IMR-90 (cell line): Measurements from ENCODE around the gene CLK1. TPM values are rescaled to one million over a fixed set of nuclear protein-coding genes. Genes with fewer than 3 reads are reported as not detected.

Experiments
- ATAC-seq: fragments of 200-7000 bp; cut with Tn5 transposase; 2 replicates; pipeline ENCODE4 v1.9.1; 2020; ENCODE audit warnings: low read depth, mild to moderate bottlenecking, moderate library complexity
- BruUV-seq: library from RNA; stranded (reverse); fragments of 400-500 nt; replicated peaks from 2 replicates; lab custom pipeline; 2021; lab: Mats Ljungman, UMichigan
- CTCF ChIA-PET: fragments of 300-600 bp; formaldehyde crosslinking; extraction: SDS; loops from one replicate; lab custom pipeline; 2021; ENCODE audit warnings: antibody characterized with exemption; lab: Yijun Ruan, JAX
- POLR2A ChIA-PET: fragments of 300-600 bp; sonication (Branson Sonifier 250); formaldehyde crosslinking; loops from one replicate; lab custom pipeline; 2022; ENCODE audit warnings: antibody characterized with exemption; ENCODE audit not compliant: unreplicated experiment; lab: Charles Lee
- DNase-seq: peaks from one replicate; pipeline ENCODE4 v3.0.0; 2013
- H2AFZ ChIP-seq: replicated peaks from 2 replicates; pipeline ENCODE3; 2013; ENCODE audit warnings: low read length, mild to moderate bottlenecking; ENCODE audit not compliant: poor library complexity
- H2AK5ac ChIP-seq: 2 replicates; pipeline ENCODE4 v1.6.1; 2013; ENCODE audit warnings: low read depth, low read length, inconsistent platforms
- H2AK9ac ChIP-seq: replicated peaks from 2 replicates; pipeline ENCODE3; 2013; ENCODE audit warnings: mild to moderate bottlenecking, low read depth, low read length, moderate library complexity; ENCODE audit not compliant: poor library complexity
- H2BK120ac ChIP-seq: 2 replicates; pipeline ENCODE4 v1.6.1; 2013; ENCODE audit warnings: low read depth, low read length, inconsistent platforms
- H2BK15ac ChIP-seq: 3 replicates; pipeline ENCODE4 v1.6.1; 2013; ENCODE audit warnings: low read depth, low read length, inconsistent platforms
- H2BK20ac ChIP-seq: 2 replicates; pipeline ENCODE4 v1.6.1; 2013; ENCODE audit warnings: low read depth, mild to moderate bottlenecking, inconsistent platforms, low read length, moderate library complexity
- H2BK5ac ChIP-seq: 2 replicates; pipeline ENCODE4 v1.6.1; 2013; ENCODE audit warnings: mild to moderate bottlenecking, low read depth, low read length, inconsistent platforms; ENCODE audit not compliant: poor library complexity, severe bottlenecking
- H3K14ac ChIP-seq: replicated peaks from 2 replicates; pipeline ENCODE4 v1.6.1; 2013; ENCODE audit warnings: low read depth, low read length, inconsistent platforms
- H3K18ac ChIP-seq: 2 replicates; pipeline ENCODE4 v1.6.1; 2013; ENCODE audit warnings: low read depth, low read length, control low read depth
- H3K23ac ChIP-seq: 2 replicates; pipeline ENCODE4 v1.6.1; 2013; ENCODE audit warnings: low read depth, low read length, inconsistent platforms
- H3K27ac ChIP-seq: 2 replicates; pipeline ENCODE4 v1.5.1; 2013; ENCODE audit warnings: mild to moderate bottlenecking, control low read depth, low read length; ENCODE audit not compliant: insufficient read depth
- H3K27me3 ChIP-seq: 2 replicates; pipeline ENCODE4 v1.6.1; 2013; ENCODE audit warnings: low read length; ENCODE audit not compliant: control insufficient read depth, insufficient read depth
- H3K36me3 ChIP-seq: 2 replicates; pipeline ENCODE4 v1.6.1; 2013; ENCODE audit warnings: low read length, mixed read lengths; ENCODE audit not compliant: control insufficient read depth, insufficient read depth
- H3K4ac ChIP-seq: 2 replicates; pipeline ENCODE4 v1.6.1; 2013; ENCODE audit warnings: low read depth, low read length, inconsistent platforms
- H3K4me1 ChIP-seq: 2 replicates; pipeline ENCODE4 v1.6.1; 2013; ENCODE audit warnings: low read length, mixed read lengths; ENCODE audit not compliant: control insufficient read depth, insufficient read depth
- H3K4me2 ChIP-seq: 2 replicates; pipeline ENCODE4 v1.6.1; 2013; ENCODE audit warnings: low read depth, mild to moderate bottlenecking, control low read depth, low read length, moderate library complexity
- H3K4me3 ChIP-seq: 2 replicates; pipeline ENCODE4 v1.5.1; 2013; ENCODE audit warnings: low read depth, mild to moderate bottlenecking, control low read depth, low read length, moderate library complexity; ENCODE audit not compliant: insufficient read depth
- H3K56ac ChIP-seq: 2 replicates; pipeline ENCODE4 v1.6.1; 2013; ENCODE audit warnings: low read length, inconsistent platforms; ENCODE audit not compliant: insufficient read depth; ENCODE audit errors: extremely low read depth
- H3K79me1 ChIP-seq, 2 experiments: 2 replicates each; pipeline ENCODE4 v1.6.1; 2013; ENCODE audit warnings: low read length in 2 of 2, inconsistent platforms in 1 of 2, low read depth in 1 of 2
- H3K9ac ChIP-seq: 2 replicates; pipeline ENCODE4 v1.6.1; 2013; ENCODE audit warnings: low read depth, low read length, control low read depth
- H3K9me1 ChIP-seq: 2 replicates; pipeline ENCODE4 v1.6.1; 2013; ENCODE audit warnings: low read length, inconsistent platforms; ENCODE audit not compliant: insufficient read depth
- H3K9me3 ChIP-seq: 2 replicates; pipeline ENCODE4 v1.6.1; 2013; ENCODE audit warnings: low read length; ENCODE audit not compliant: control insufficient read depth, insufficient read depth
- H4K20me1 ChIP-seq: 2 replicates; pipeline ENCODE4 v1.6.1; 2013; ENCODE audit warnings: low read length, inconsistent platforms; ENCODE audit not compliant: insufficient read depth
- H4K5ac ChIP-seq: 2 replicates; pipeline ENCODE4 v1.6.1; 2013; ENCODE audit warnings: mild to moderate bottlenecking, low read depth, low read length, control low read depth
- H4K8ac ChIP-seq, 2 experiments: 2 replicates each; pipeline ENCODE4 v1.6.1; 2013; ENCODE audit warnings: low read depth in 2 of 2, low read length in 2 of 2, control low read depth in 1 of 2, inconsistent platforms in 1 of 2
- H4K91ac ChIP-seq: 2 replicates; pipeline ENCODE4 v1.6.1; 2013; ENCODE audit warnings: low read depth, low read length, inconsistent platforms; ENCODE audit not compliant: insufficient read depth
- MAFK ChIP-seq: IDR thresholded peaks from 2 replicates; pipeline ENCODE4 v1.6.1; 2012; ENCODE audit warnings: low read depth, low read length, improper control_type of control experiment
- RCOR1 ChIP-seq: IDR thresholded peaks from 2 replicates; pipeline ENCODE4 v1.6.1; 2012; ENCODE audit warnings: mild to moderate bottlenecking, low read length, improper control_type of control experiment; ENCODE audit not compliant: insufficient replicate concordance
- dilution Hi-C: fragments of 300-500 bp; cut with HindIII; formaldehyde crosslinking; loops from one replicate; pipeline ENCODE4 v1.14.3; 2018; ENCODE audit warnings: low sequenced_read_pairs; ENCODE audit not compliant: unreplicated experiment
- in situ Hi-C: fragments of 300-500 bp; cut with MboI; formaldehyde crosslinking; loops from 3 replicates; pipeline ENCODE4 v1.14.3; 2019; ENCODE audit warnings: low sequenced_read_pairs, inconsistent platforms, mixed read lengths
- intact Hi-C: fragments of 100-400 bp; cut with micrococcal nuclease; formaldehyde crosslinking; loops from 2 replicates; pipeline ENCODE4 v1.10.0; 2022
- polyA plus RNA-seq, 3 experiments: library from polyadenylated mRNA; depleted of rRNA; stranded (reverse); fragments of >200 nt; gene quantifications; 2 replicates each; pipeline ENCODE4 v1.2.3, GENCODE V29; 2012; ENCODE audit warnings: low replicate concordance in 1 of 3
- total RNA-seq: library from RNA; depleted of rRNA; stranded (reverse); fragments of >200 nt; gene quantifications from 2 replicates; pipeline ENCODE4 v1.2.3, GENCODE V29; 2012

CLK1 gene
- total and polyA plus RNA-seq, 2 of the 4 experiments (the other 2 are of a cell fraction) = 26.2 to 35.5 TPM

- DNase-seq (no peak), ATAC-seq (no peak)
- Histone ChIP-seq H3K4ac (no peak overlapping the region), H4K91ac (no peak overlapping the region), H3K4me1 (no peaks in the 10 kb centered on the region), H3K4me3 (no peak overlapping the region), H3K27me3 (no peaks in the 10 kb centered on the region), H3K27ac (no peak overlapping the region), H2BK20ac (no peak overlapping the region), H3K9ac (no peak overlapping the region), H2AK9ac (no peak overlapping the region), H3K18ac (no peak overlapping the region), H3K79me1 (peaks cover 5 to 6% of the 10 kb centered on the region in 2 experiments; a peak in 3 of 4 replicates), H2BK15ac (no peak overlapping the region), H3K9me1 (no peaks in the 10 kb centered on the region), H3K23ac (no peak overlapping the region), H4K8ac (no peak overlapping the region), H3K56ac (no peak overlapping the region), H2AK5ac (no peak overlapping the region), H4K20me1 (no peaks in the 10 kb centered on the region), H2AFZ (no peak overlapping the region), H3K36me3 (peaks cover 25% of the 10 kb centered on the region), H3K9me3 (no peaks in the 10 kb centered on the region), H3K14ac (no peak overlapping the region), H2BK5ac (no peak overlapping the region), H2BK120ac (no peak overlapping the region), H3K4me2 (no peak overlapping the region), H4K5ac (no peak overlapping the region)
- BruUV-seq = no TSS peak
- intact Hi-C loops = no loop called here
- dilution Hi-C loops = no loop called here
- in situ Hi-C loops = no loop called here
- TF ChIP-seq RCOR1 = no peak
- peak; percentile 65 for TF ChIP-seq MAFK
- ChIA-PET CTCF (interaction anchor here (0.6 kb wide), 2 partner anchors 185 to 789 kb away, joined by 3 to 5 read pairs; no protein-coding TSS in a partner anchor), POLR2A (no interaction called here)
These were observed 35.0 kb upstream of the CLK1 start for GRCh38 chr2:200899482-200899881.
